ENCODE data around the gene CTTNBP2NL.

GRCh38 chr1:112368198-112368597 lies 27.8 kb upstream of the CTTNBP2NL start:
- TF ChIP-seq ZNF529 (tag by site-specific recombination; IDR thresholded peaks at IDR 0.05; ENCODE audit: insufficient replicate concordance) = no peak
- no peak for TF ChIP-seq ZNF776 (tag by site-specific recombination; IDR thresholded peaks at IDR 0.05; ENCODE audit: borderline replicate concordance)
- no peak for TF ChIP-seq ZNF292 (tag by site-specific recombination; IDR thresholded peaks at IDR 0.05; ENCODE audit: borderline replicate concordance, low read depth)
- no peak for TF ChIP-seq CTCF (tag by site-specific recombination; IDR thresholded peaks at IDR 0.05)
- TF ChIP-seq ZNF510 (tag by site-specific recombination; IDR thresholded peaks at IDR 0.05; ENCODE audit: insufficient replicate concordance) = no peak
- TF ChIP-seq ZBTB8A (tag by site-specific recombination; IDR thresholded peaks at IDR 0.05) = no peak
- TF ChIP-seq ZBTB11 (tag by site-specific recombination; conservative IDR thresholded peaks at IDR 0.05; ENCODE audit: low read depth) = no peak
- TF ChIP-seq ZNF571 (tag by site-specific recombination; IDR thresholded peaks at IDR 0.05) = no peak
- TF ChIP-seq ZNF660 (tag by site-specific recombination; IDR thresholded peaks at IDR 0.05) = no peak
- TF ChIP-seq ZNF580 (tag by site-specific recombination; IDR thresholded peaks at IDR 0.05) = no peak
- no peak for TF ChIP-seq YY1 (tag by site-specific recombination; IDR thresholded peaks at IDR 0.05)
- no peak for TF ChIP-seq REST (tag by site-specific recombination; IDR thresholded peaks at IDR 0.05)
- TF ChIP-seq ZXDB (tag by site-specific recombination; IDR thresholded peaks at IDR 0.05) = no peak

Data from HEK293 (cell line).